GM18508 (cell line): ENCODE data around the gene JAZF1.

Source experiments
- ATAC-seq: cut with Tn5 transposase; IDR thresholded peaks from one replicate; pipeline ENCODE4 v1.9.1; 2021; ENCODE audit warnings: moderate number of reproducible peaks; ENCODE audit not compliant: insufficient read depth, unreplicated experiment

The JAZF1 gene

GRCh38 chr7:28168393-28169158 is 12.0 kb downstream of the JAZF1 start:
- no peak for ATAC-seq

GRCh38 chr7:28166982-28167715 is 13.4 kb downstream of the JAZF1 start:
- no peak for ATAC-seq

- ATAC-seq, result no peak
These were observed 14.3 kb downstream of the JAZF1 start for GRCh38 chr7:28165961-28166955.

GRCh38 chr7:28165261-28165660 is 15.3 kb downstream of the JAZF1 start:
- ATAC-seq, result no peak

GRCh38 chr7:28163949-28164348 is 16.6 kb downstream of the JAZF1 start:
- no peak for ATAC-seq

- ATAC-seq, result no peak
These were observed 19.3 kb downstream of the JAZF1 start for GRCh38 chr7:28161331-28161730.

GRCh38 chr7:28160551-28160991 is 20.0 kb downstream of the JAZF1 start:
- no peak for ATAC-seq

GRCh38 chr7:28157831-28158416 is 22.7 kb downstream of the JAZF1 start:
- ATAC-seq, result no peak

GRCh38 chr7:28157076-28157745 is 23.4 kb downstream of the JAZF1 start:
- no peak for ATAC-seq

- ATAC-seq, result no peak
These were observed 24.2 kb downstream of the JAZF1 start for GRCh38 chr7:28156401-28156800.

- ATAC-seq, result no peak
These were observed 24.6 kb downstream of the JAZF1 start for GRCh38 chr7:28155964-28156363.

GRCh38 chr7:28155019-28155660 is 25.5 kb downstream of the JAZF1 start:
- ATAC-seq, result peak; percentile 62

GRCh38 chr7:28152594-28152993 is 28.0 kb downstream of the JAZF1 start:
- ATAC-seq, result no peak

- peak; percentile 28 for ATAC-seq
These were observed 28.6 kb downstream of the JAZF1 start for GRCh38 chr7:28151965-28152364.

- ATAC-seq, result no peak
These were observed 31.1 kb downstream of the JAZF1 start for GRCh38 chr7:28149291-28150101.

- ATAC-seq, result no peak
These were observed 34.7 kb downstream of the JAZF1 start for GRCh38 chr7:28145931-28146330.

GRCh38 chr7:28145090-28145626 is 35.4 kb downstream of the JAZF1 start:
- no peak for ATAC-seq

GRCh38 chr7:28144266-28144665 is 36.3 kb downstream of the JAZF1 start:
- no peak for ATAC-seq
